ENCODE data around the gene FKBP1A. TPM values are rescaled to one million over a fixed set of nuclear protein-coding genes. Genes with fewer than 3 reads are reported as not detected.

Gene FKBP1A
- total RNA-seq, 4 donors from 2014 or later: 78.6 to 116 (median 86.8) TPM

DNA sequence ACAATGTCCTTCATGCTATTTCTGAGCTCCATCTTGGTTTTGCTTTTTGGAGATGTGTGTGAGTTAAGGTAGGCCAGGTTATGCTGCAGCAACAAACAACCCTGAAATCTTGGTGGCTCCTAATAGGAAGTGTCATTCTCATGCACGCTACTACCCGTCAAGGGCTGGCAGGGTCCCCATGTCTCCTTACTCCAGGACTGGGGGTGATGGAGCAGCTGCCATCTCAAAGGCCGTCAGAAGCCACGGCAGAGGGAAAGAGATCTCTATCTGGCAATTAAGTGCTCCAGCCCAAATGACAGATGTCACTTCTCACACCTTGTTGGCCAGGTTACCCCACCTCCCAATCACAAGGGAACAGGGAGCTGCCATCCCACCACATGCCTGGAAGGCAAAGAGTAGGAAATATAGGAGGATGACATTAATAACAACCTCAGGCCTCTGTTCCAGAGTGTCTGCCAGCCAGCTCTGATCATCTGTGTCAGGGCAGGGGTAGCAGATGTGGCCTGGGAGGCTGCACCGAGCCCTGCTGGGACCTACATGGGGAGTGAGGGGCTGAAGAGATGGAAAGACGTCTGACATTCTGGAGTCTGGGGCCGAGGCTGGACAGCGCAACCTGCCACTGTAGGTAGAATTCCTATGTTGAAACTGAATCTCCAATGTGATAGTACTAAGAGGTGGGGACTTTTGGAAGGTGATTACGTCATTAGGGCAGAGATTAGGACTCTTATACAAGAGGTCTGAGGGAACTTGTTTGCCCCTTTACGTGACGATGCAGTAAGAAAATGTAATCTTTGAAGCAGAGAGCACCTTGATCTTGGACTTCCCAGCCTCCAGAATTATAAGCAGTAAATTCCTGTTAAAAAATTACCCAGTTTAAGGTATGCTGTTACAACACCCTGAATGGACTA, 59.1 kb downstream of the FKBP1A start:
- WGBS, 2 donors (ENCODE audit: low coverage in 1 of 2): 82 to 86% methylated on average over 6 of the region's 11 CpGs
- Histone ChIP-seq H3K9me3 (no peaks in the 10 kb centered on the region), H3K4me3 (no peak overlapping the region), H3K27ac (peak overlapping the region in 1 of 4 donors; percentile 31), H3K36me3 (peaks cover 0 to 35% of the 10 kb centered on the region in 2 donors), H3K27me3 (no peaks in the 10 kb centered on the region), H3K4me1 (peaks cover 0 to 47% (median 26%) of the 10 kb centered on the region in 3 donors)
- ATAC-seq: no peak
- TF ChIP-seq POLR2A (IDR thresholded peaks at IDR 0.05) (no peak), POLR2AphosphoS5 (IDR thresholded peaks at IDR 0.05) (no peak)

DNA sequence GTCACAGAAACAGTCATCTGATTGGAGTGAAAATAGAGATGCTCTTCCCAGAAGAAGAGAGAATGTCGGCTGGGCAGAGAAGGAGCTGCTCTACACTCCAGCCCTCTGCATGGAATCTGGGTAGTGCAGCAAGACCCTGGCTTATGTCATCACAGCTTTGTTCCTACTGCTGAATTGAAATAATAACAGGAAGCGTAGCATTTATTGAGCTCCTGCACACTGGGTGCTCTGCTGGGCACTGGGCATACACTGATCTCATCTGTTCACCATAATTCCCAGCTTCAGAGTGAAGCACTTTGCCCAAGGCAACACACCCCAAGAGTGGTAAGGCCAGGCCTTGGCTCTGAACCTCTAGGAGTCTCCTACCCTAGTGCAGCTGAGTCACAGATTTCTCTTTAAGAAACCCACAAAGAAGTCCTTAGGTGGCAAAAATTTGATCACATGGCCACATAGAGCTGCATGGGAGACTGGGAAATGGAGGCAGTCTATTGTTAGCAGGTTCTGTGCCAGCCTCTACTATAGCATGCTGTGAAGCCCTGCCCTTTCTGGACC, 60.0 kb downstream of the FKBP1A start:
- Histone ChIP-seq H3K4me1 (peaks cover 0 to 49% (median 27%) of the 10 kb centered on the region in 3 donors), H3K9me3 (no peaks in the 10 kb centered on the region), H3K27ac (peak overlapping the region in 1 of 4 donors; percentile 10), H3K4me3 (no peak overlapping the region), H3K27me3 (no peaks in the 10 kb centered on the region), H3K36me3 (peaks cover 0 to 35% of the 10 kb centered on the region in 2 donors)
- peak; percentile 23 for ATAC-seq
- WGBS, 2 donors (ENCODE audit: low coverage in 1 of 2): 88 to 93% methylated on average over 2 of the region's 2 CpGs
- TF ChIP-seq POLR2AphosphoS5 (IDR thresholded peaks at IDR 0.05) (no peak), EP300 (IDR thresholded peaks at IDR 0.05) (no peak), POLR2A (IDR thresholded peaks at IDR 0.05) (no peak)
- TF ChIP-seq, protein P1, sequence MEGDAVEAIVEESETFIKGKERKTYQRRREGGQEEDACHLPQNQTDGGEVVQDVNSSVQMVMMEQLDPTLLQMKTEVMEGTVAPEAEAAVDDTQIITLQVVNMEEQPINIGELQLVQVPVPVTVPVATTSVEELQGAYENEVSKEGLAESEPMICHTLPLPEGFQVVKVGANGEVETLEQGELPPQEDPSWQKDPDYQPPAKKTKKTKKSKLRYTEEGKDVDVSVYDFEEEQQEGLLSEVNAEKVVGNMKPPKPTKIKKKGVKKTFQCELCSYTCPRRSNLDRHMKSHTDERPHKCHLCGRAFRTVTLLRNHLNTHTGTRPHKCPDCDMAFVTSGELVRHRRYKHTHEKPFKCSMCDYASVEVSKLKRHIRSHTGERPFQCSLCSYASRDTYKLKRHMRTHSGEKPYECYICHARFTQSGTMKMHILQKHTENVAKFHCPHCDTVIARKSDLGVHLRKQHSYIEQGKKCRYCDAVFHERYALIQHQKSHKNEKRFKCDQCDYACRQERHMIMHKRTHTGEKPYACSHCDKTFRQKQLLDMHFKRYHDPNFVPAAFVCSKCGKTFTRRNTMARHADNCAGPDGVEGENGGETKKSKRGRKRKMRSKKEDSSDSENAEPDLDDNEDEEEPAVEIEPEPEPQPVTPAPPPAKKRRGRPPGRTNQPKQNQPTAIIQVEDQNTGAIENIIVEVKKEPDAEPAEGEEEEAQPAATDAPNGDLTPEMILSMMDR (IDR thresholded peaks at IDR 0.05): no peak

DNA sequence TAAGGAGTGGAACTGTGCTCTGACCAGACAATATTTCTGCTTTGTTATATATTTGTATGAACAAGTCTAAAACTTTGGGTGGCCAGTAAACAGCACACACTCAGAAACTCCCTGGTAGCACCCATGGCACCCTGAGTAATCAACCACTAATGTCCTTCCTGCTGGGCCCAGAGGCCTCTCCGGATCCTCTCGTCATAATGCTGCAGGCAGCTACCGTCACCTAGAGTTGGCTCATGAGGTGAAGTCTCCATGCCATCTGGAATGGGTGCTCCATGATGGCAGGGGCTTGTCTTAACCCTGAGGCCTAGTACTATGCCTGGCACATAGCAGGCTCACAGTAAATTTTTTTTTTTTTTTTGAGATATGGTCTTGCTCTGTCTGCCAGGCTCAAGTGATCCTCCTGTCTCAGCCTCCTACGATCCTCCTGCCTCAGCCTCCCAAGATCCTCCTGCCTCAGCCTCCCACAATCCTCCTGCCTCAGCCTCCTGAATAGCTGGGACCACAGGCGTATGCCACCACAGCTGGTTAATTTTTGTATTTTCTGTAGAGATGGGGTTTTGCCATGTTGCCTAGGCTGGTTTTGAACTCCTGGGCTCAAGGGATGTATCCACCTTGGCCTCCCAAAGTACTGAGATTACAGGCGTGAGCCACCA, 60.9 kb downstream of the FKBP1A start:
- Histone ChIP-seq H3K4me1 (peaks cover 0 to 49% (median 29%) of the 10 kb centered on the region in 3 donors), H3K4me3 (no peak overlapping the region), H3K9me3 (no peaks in the 10 kb centered on the region), H3K27ac (peak overlapping the region in 1 of 4 donors; percentile 95), H3K27me3 (no peaks in the 10 kb centered on the region), H3K36me3 (peaks cover 0 to 35% of the 10 kb centered on the region in 2 donors)
- WGBS, 2 donors (ENCODE audit: low coverage in 1 of 2): 92 to 94% methylated on average over 2 of the region's 6 CpGs
- no peak for ATAC-seq
- TF ChIP-seq, protein P1 (IDR thresholded peaks at IDR 0.05): no peak
- TF ChIP-seq POLR2AphosphoS5 (IDR thresholded peaks at IDR 0.05): no peak
- no peak for TF ChIP-seq EP300 (IDR thresholded peaks at IDR 0.05)
- TF ChIP-seq POLR2A (IDR thresholded peaks at IDR 0.05): no peak

DNA sequence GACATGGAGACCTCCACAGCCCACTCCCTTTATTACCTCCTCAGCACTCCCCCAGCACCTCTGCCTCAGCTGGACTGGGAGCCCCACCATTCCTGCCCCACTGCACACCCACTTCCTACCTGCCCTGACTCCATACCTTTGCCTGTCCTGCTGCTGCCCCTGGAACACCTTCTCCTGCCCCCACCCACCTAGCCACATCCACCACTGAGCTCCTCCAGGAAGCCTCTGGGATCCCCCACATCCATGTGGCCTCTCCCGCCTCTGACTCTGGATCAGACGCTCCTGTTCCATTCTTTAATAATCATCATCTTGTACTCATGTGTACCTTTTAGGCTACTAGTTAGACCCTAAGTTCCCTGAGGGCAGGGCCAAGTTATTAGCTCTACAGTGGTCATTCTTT, 61.8 kb downstream of the FKBP1A start:
- no peak for ATAC-seq
- Histone ChIP-seq H3K36me3 (peaks cover 0 to 35% of the 10 kb centered on the region in 2 donors), H3K27ac (peak overlapping the region in 3 of 4 donors; percentile 76 to 95 (median 88)), H3K4me1 (peaks cover 3 to 49% (median 35%) of the 10 kb centered on the region in 3 donors), H3K4me3 (no peak overlapping the region), H3K27me3 (no peaks in the 10 kb centered on the region), H3K9me3 (no peaks in the 10 kb centered on the region)
- TF ChIP-seq POLR2AphosphoS5 (IDR thresholded peaks at IDR 0.05) (no peak), POLR2A (IDR thresholded peaks at IDR 0.05) (no peak), EP300 (IDR thresholded peaks at IDR 0.05) (no peak)
- TF ChIP-seq, protein P1 (IDR thresholded peaks at IDR 0.05): no peak
- 80 to 100% methylated on average over 2 of the region's 2 CpGs for WGBS, 2 donors (ENCODE audit: low coverage in 1 of 2)

Measured in gastroesophageal sphincter (tissue), 4 donors.